ENCODE results near the gene OR4C46.
"Not testable (repeated sequence)": the region's sequence is repeated elsewhere in the genome, so short reads cannot be mapped to it uniquely, and the experiment has no call there.

Gene OR4C46

GRCh38 chr11:54603898-54604297 is at the start of gene OR4C46:
TSS of gene OR4C46 (minus strand) at chr11:54603998. CDS start at chr11:54603998, 0 bp downstream.
- no peak for DNase-seq (ENCODE audit: low read depth in 3 of 3)

- not testable (repeated sequence) for DNase-seq (ENCODE audit: low read depth in 3 of 3)
Measured at GRCh38 chr11:54645606-54646005, 41.8 kb upstream of the OR4C46 start.

DNA sequence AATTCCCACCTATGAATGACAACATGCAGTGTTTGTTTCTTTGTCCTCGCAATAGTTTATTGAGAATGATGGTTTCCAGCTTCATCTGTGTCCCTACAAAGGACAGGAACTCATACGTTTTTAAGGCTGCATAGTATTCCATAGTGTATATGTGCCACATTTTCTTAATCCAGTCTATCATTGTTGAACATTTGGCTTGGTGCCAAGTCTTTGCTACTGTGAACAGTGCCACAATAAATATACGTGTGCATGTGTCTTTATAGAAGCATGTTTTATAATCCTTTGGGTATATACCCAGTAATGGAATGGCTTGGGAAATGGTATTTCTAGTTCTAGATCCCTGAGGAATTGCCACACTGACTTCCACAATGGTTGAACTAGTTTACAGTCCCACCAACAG is 42.4 kb downstream of the OR4C46 start:
- DNase-seq (ENCODE audit: low read depth in 3 of 3), result not testable (repeated sequence)

DNA sequence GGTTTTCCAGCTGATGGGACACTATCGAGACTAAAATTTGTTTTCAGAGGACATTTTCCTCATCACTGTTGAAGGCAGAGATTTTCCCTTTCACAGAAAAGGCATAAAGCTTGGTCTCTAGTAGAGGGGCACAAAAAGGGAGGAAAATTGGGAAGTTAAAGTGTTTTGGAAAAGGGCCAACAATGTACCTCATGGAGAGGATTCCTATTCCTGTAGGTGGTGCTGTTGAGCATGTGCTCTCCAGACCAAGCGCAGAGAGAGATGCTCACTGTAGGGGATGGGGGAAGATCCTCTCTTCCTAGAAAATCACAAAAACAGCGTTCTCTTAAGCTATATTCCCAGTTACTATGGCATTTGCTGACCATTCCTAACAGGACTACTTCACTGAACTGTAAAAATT is 44.9 kb downstream of the OR4C46 start:
- no peak for DNase-seq (ENCODE audit: low read depth in 3 of 3)

DNA sequence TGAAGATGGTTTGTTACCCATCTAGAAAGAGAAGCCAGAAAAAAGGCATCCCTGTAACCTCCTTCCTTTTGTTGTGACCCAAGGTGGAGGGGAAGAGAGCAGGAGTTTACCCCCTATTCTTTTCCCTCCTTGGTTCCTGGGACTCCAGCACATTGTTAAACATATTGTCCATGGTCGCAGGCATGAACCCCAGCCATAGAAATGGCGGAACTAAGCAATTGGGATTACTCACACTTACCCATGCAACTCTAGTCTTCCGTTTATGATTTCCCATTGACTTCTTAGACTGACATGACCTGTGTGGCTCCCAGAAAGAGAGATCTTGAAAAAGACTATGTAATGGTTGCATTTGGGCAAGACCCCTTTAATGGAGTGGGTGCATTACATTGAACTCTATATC is 45.4 kb downstream of the OR4C46 start:
- DNase-seq (ENCODE audit: low read depth in 3 of 3), result no peak

Measured in stimulated activated CD4-positive, alpha-beta T cell treated with anti-CD3 and anti-CD28 coated beads, TNF-alpha, amount 100 ng/mL, for 48 hours (primary cell).